HG03439 (cell line): ENCODE results near the gene UMAD1.

ENCODE experiments used
- ATAC-seq: cut with Tn5 transposase; IDR thresholded peaks from one replicate; pipeline ENCODE4 v1.9.1; 2021; ENCODE audit warnings: mild to moderate bottlenecking, moderate library complexity; ENCODE audit not compliant: unreplicated experiment

The UMAD1 gene

DNA sequence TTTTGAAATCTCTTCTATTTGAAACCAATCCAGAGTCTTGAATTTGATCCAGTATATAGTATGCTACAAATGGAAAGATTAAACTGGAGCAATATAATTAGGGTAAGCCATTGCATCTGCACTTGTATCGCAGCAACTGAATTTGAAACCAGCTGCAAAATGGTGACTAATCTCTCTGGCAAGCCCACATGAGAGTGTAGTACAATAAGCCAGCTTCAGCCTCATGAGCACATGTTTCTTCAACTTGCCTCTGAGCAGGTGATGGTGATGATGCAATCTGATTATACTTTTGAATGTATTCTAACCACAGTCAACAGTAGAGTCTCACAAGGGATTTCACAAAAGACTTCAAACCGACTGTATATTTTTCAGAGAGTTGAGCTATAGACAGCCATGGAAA is 78.7 kb downstream of the UMAD1 start:
- peak; percentile 98 for ATAC-seq

DNA sequence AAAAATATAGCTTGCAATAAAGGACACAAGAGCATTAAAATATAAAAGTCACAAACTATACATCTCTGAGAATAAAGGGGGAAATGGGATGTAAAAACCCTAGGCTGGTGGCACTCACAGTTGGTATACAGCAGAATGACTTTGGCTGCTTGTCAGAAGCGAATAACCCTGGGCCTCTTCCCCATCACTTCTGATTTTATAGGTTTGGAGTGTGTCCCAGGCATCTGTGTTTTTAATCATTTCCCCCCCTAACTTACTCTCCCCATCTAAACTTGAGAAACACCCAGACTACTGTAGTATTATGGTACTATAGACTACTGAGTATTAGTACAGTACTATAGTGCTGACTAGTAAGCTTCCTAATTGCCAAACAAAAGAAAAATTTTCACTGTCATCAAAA is 79.6 kb downstream of the UMAD1 start:
- ATAC-seq, result no peak

DNA sequence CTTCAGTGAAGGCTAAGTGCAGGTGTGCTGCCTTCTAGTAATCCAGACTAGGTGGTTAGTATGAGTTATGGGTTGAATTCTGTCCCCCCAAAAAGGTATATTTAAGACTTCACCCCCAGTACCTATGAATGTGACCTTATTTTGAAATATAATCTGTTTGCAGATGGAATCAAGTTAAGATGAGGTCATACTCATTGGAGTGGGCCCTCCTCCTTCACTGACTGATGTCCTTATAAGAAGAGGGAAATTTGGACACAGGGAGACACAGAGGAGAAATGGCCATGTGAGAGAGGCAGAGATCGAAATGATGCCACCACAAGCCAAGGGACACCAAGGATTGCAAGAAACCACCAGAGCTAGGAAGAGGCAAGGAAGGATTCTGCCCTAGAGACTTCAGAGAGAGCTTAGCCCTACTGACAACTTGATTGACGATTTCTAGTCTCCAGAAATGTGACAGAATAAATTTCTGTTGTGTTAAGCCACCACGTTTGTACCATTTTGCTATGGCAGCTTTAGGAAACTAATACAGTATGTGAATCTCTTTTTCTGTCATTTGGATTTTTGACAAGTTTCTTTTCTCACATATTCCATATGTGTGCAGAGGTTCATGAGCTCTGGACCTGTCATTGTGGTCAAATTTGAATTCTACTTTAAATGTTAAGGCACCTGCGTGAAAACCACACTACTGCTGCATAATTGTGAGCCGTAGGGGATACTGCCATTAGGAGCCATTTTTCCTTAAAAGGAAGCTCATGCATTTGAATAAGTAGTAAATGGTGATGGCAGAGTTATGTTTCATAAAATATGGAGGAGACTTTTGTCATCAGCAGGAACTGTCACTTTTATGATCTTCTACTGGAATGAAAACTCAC is 80.4 kb downstream of the UMAD1 start:
- ATAC-seq, result no peak

DNA sequence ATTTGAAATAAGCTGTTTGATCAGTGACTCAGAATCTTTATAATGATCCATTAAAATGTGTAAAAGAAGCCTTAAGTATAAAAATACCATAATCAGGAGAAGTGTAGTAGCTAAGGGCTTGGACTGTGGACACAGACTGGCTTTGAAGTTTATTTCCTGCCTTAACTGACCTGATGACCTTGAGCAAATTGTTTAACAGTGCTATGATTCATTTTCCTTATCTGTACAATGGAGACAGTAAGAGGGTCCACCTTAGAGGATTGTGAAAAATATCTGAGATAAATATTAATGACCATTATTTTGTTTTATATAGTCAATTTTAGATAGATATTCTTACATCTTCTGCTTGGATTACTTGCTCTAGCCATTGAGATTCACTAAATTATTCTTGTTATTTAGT is 91.2 kb downstream of the UMAD1 start:
- no peak for ATAC-seq

DNA sequence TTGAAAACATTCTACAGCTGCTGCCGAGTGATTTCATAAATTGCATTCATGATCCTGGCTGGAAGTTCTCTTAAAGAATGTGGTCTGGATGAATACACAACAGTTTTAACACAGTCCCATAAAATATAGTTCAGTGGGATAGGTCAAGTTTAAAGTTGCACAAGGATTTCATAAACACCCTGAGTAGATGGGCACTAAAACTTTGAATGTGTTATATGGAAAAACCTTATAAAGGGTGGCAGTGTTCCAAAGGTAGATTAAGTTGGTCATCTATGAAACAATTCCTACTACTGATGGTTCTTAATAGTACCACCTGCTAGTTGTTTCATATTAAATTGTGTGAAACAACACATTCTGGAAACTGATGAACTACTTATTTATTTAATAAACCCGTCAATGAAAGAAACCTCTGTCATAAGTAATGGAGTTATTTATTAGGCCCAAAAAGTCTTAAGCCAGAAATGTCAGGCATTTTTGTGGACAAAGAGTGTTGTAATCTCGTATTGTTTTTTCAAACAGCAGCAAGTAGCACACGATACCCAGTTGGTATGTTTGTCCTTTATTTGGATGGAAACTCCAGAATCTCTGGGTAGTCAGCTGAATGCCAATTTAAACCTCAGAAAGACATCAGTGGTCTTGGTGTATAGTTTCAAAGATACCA is 92.2 kb downstream of the UMAD1 start:
- ATAC-seq, result no peak

DNA sequence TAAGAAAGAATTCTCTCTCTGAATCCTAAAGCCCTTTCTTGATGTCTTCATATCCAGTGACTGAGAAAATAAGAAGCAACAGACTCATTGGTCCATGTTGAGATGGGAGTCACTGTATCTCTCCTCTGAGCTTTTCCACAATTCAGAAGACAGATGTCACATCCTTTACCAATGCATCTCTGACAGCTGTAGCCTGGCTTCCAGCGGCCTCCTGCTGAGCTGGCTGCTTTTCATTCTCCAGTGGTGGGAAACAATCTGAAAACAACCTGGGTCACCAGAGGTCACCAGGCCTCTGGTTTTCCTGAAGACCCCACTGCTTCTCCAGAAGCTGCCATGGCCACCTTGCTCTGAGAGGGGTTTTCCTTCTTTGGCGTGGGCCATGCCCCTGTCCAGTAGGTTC is 96.1 kb downstream of the UMAD1 start:
- no peak for ATAC-seq

DNA sequence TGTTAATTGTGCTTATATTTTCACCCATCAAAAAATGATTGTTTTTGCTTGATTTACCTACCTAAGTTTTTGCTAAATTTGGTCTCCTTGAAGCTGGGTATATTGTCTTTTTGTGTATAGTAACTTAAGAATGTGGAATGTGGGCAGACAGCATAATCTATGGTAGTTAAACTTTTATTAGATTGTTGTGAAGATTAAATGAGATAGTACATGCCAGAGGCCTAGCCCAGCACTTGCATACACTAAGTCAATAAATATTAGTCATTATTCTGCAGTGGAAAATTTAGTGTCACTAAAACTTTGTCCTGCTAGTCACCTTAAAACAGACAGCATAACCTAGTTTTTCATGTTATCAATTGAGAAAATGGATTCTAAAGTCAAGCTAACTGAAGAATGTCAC is 97.1 kb downstream of the UMAD1 start:
- no peak for ATAC-seq

DNA sequence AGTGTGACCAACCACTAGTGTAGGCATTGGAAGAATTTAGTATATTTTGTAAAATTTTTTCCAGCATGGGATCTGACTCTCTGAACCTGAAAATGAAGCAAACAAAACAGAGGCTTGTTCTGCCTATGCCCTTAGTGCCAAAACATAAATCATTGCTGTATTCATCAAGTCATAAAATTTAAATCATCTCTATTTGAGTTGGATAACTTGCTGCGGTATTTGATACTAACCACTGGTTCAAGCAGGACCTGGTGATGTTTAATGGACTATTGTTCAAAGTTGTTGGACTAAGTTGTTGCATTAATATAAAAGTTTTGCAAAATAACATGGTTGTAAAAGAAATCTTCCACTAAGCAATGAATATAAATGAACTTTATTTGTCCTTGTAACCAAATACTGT is 97.6 kb downstream of the UMAD1 start:
- no peak for ATAC-seq

DNA sequence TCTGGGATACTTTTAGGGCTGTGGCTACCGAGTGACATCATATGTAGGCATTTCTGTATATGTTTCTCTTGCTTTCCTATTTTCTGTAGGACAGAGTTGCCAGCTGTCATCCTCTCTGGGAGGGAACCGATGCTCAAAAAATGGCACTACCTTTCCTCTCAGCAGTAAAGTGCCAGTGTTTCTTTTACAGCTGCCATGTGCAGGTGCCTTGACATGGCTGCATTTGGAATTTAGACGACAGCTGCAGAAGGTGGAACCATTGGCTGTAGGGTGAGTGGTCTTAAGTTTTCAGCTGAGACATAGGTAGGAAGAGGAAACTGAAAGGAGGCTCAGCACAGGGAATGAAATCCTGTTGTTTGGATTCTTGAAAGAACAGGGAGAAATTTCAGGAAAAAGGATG is 98.1 kb downstream of the UMAD1 start:
- ATAC-seq, result no peak

DNA sequence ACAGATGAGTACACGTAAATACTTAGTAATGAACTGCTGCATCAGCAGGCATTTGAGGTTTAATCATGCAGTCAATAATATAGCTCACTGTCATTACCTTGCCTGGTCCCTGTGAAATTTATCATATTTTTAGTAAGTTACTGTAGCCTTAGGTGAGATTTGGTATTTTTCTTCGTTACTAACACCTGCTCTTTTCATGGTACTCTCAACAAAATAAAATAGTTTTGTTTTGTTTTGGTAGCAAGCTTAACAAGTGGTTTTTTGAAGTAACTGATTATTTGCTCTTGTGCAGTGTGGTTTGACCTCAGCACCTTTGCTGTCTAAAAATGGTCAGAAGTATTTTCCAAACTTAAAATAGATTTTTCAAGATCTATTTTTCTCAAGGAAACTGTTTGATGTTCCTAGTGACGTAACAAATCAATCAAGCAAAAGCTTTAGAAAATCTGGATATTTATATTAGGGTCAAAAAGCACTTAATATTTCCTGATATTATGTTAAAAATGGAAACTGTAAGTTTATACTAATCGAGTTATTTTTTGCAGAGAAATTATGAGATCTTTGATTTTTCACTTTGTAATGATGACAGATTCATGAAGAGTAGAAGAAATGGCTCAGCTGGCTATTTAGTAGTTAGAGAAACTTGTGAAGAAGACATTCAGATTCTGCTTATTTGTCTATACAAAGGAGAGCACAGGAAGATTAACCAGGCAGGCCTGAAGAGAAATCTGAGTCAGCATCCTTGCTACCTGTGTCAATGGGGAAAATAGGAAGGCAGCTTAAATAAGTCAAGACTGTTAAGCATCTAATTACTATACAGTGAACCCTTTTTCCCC is 98.9 kb downstream of the UMAD1 start:
- ATAC-seq, result peak; percentile 37

DNA sequence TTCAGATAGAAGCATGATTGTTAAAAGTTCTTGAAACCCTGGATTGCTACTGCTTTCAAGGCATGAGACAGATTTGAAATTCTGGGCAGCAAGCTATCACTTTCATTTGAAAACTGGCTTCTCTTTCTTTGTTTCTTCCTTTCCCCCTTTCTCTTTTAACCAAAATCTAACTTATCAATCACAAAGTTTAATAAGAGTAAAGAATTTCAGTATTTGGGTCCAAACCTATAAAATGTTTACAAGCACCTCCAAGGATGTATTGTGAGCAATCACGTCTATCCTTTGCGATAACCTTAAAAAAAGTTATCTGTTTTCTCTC is 99.4 kb downstream of the UMAD1 start:
- ATAC-seq, result no peak

DNA sequence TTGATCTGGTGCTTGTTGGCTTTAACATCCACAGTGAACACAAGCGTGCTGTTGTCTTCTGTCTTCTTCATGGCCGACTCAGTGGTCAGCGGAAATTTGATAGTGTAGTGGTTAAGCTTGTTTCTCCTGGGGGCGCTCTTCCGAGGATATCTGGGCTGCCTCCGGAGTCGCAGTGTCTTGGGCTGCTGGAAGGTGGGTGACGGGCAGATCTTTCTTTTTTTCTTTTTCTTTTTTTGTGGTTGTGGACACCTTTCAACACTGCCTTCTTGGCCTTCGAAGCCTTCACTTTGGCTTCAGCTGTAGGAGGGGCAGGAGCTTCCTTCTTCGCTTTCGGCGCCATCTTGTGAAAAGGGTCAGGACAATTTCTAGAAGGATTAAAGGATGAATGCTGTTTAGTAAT is 101.7 kb downstream of the UMAD1 start:
- no peak for ATAC-seq

DNA sequence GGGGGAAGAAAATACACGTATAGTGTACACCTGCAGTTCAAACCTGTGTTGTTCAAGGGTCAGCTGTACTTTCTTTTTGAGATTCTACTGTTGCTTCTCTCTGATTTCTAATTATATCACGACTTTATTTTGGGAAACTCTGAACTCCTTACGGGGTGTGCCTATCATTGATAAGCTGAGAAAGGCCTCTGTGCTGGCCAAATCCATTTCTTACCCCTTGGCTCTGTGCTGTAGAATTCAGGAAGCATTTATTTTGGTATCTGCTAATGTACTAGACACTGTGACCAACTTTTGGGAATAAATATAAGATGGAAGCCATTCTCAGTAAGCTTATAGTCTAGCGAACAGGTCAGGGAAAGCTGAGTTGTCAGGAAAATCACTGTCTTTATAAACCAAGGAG is 104.7 kb downstream of the UMAD1 start:
- ATAC-seq, result no peak

DNA sequence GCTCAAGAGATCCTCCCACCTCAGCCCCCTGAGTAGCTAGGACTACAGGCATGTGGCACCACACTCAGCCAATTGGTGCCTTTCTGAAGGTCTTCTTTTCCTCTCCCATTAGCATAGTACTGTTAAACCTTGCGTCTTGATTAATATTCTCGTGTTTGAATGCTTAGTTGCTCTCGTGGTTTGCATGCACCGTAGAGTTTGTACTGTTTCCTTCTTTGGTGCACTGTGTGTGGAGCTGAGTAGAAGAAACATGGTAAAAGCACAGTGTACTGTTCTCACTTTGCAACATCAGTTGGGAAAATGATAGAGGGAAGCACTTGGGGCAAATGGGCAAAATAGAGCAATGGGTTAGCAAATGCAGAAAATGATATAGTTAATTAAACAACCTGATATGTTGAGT is 105.4 kb downstream of the UMAD1 start:
- no peak for ATAC-seq

DNA sequence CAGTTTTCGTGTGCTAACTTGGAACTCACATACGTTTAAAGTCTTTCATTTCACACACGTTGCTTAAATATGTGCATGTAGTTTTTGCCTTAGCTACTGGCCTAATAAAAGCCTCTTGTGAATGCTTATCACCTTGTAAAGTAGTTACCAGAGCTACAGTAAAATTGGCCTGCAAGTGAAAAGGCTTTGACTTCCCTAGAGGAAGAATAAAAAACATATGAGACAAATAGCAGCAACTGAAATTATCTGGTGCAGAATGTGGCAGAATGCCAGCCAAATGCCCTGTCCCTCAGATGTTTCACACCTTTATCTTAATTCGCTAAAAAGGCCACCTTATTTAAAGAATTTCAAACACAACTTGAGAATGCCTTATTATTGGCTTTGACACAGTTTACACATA is 105.9 kb downstream of the UMAD1 start:
- no peak for ATAC-seq

DNA sequence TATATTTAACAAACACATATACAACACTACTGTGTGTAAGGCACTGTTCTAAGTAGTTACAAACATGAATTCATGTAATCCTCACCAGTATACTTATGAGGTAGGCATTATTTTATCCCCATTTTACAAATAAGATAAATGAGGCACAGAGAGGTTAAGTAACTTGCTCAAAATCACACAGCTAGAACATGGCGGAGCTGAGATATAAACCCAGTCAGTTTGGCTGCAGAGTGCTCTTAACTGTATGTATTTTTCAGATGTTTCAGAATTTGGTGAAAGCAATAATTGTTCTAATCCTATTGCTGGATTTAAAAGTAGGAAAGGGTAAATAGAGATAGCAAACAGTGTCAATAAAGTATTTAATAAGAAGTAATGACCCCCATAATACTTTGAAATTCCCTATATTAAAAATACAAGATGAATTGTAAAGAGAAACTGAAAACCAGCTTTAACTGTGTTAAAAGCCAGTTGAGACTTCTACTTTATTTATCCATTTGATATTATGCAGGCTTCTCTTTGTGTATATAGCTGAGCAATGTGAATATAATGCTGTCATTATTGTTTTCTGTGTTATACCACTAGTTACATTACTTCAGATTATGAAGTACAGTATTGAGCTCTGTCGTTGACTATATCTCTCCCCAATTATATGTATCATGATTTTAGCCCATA is 110.2 kb downstream of the UMAD1 start:
- no peak for ATAC-seq

DNA sequence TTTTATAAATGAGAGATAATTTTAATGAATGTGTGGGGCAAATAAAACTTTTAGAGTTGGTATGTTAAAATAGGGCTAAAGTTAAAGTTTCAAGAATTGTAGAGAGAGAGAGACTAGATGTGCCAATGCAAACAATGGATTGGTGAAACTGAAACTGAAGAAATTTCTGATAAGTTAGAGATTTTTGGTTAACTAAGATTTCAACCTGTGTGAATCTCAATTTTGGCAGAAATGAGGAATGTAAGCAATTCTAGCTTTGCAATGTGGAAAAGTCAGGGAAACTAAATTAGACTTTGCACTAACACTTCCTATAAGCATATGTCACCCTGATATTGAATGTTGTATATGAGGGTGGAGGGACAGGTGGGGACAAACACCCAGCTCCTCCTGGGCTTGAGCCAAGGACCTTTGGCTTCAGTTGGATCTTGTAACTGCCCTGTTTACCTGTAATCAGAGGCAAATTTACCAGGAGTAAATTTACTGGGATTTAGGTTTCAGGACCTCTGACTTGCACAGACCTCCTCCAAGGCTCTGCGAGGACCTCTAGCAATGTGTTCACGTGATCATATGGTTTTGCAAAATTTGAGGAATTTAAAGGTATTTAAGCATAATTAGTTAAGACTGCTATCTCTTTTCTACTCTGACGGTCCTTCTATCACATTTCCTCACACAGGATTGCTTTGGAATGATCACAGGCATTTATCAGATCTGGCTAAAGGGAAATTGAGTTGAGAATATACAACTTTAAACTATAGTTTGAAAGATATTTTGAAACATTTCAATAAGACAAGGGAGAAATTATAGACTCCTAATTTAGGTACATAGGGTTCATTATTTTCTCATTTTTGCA is 110.9 kb downstream of the UMAD1 start:
- ATAC-seq, result no peak

DNA sequence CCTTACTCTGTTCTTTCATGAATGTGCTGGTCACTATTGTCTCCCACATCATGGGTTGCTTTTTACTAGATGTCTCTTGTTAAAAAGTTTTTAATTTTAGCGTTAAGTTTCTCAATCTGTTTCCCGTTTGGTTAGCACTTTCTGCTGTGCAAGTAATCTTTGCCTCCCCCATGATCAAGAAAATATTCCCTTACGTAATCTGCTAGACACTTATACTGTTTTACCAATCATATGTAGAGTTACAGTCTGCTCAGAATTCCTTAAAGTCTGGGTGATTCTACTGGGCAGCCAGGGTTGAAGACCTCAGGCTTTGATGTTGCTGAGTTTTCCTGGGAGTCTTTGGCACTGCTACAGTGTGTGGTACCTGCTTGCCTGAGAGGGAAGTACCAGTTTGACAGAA is 116.0 kb downstream of the UMAD1 start:
- ATAC-seq, result no peak

DNA sequence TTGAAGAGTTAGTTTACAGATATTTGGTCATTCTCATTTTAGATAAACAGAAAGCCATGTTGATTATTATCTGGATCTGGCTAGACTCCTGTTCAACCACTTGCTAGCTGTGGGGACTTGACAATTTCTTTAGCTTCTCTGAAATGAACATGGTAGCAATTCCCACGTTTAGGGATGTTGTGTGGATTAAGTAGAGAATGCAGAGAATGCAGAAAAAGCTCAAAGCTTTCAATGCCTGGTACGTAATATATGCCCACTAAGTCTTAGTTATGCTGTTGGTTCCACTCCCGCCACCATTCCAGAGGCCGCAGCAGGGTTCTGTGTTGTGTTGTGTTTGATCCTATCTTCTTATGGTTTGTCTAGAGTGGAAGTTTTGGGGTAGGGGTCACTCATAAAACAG is 117.0 kb downstream of the UMAD1 start:
- ATAC-seq, result no peak

DNA sequence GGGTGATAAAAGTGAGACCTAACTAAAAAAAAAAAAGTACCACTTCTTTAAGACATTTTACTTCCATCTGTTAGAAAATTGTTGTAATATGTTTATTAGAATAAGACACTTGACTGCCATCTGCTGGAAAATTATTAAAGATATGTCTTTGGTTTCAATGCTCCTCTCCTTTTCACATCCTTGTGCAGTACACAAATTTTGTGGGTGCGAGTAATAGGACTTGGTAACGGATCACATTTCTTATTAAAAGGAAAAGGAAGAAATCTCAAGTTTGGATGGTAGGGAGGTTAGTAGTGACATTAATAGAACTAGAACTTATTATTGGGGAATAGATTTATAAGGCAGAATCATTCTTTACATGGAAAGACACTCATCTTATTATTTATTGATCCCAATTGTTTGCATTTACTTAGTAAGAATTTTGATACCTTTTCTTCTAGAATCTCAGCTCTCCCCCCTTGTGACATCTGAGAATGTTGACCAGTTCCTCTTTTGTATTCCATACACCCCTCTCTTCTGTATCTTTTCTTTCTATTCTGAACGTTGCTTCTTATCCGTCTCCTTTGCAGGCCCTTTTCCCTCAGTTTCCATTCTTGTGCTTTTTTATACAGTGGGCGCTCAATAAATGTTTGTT is 120.9 kb downstream of the UMAD1 start:
- no peak for ATAC-seq
